Measurements from ENCODE around the gene SMAD7.
"Not testable (repeated sequence)": the region's sequence is repeated elsewhere in the genome, so short reads cannot be mapped to it uniquely, and the experiment has no call there.

DNA sequence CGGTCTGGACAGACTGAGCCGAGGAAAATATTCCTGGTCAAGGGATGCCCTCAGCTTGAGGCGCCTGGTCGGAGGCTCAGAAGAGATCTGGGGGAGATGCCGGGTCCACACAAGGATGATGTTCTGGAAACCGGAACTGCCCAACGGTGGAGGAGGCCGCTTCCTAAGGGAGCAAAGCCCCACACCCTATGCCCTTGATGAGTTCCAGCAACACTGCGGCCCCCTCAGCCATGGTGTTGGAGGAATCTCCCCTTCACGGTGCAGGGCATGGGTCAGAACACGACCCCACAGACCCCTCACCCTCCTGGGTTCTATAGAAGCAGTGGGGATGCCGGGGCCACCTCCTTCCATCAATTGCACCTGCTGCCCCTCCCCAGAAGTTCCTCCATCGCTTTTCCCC lies 79.8 kb downstream of the SMAD7 start:
- TF ChIP-seq, protein P1, sequence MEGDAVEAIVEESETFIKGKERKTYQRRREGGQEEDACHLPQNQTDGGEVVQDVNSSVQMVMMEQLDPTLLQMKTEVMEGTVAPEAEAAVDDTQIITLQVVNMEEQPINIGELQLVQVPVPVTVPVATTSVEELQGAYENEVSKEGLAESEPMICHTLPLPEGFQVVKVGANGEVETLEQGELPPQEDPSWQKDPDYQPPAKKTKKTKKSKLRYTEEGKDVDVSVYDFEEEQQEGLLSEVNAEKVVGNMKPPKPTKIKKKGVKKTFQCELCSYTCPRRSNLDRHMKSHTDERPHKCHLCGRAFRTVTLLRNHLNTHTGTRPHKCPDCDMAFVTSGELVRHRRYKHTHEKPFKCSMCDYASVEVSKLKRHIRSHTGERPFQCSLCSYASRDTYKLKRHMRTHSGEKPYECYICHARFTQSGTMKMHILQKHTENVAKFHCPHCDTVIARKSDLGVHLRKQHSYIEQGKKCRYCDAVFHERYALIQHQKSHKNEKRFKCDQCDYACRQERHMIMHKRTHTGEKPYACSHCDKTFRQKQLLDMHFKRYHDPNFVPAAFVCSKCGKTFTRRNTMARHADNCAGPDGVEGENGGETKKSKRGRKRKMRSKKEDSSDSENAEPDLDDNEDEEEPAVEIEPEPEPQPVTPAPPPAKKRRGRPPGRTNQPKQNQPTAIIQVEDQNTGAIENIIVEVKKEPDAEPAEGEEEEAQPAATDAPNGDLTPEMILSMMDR (IDR thresholded peaks at IDR 0.05) = not testable (repeated sequence)
- TF ChIP-seq POLR2A (IDR thresholded peaks at IDR 0.05) = not testable (repeated sequence)

All from thyroid gland (tissue), 4 donors.